HL-60 (cell line): ENCODE data around the gene SUSD4.

Experiments used
- DNase-seq, 2 experiments: peaks; one replicate each; pipeline ENCODE4 v3.0.0-alpha.2; 2010 to 2020; ENCODE audit warnings: low read depth in 1 of 2, low spot score in 1 of 2
- H3K27ac ChIP-seq: fragments of 250-450 bp; sonication (Bioruptor Pico); replicated peaks from 2 replicates; pipeline ENCODE4 v1.5.1; 2020; ENCODE audit warnings: mild to moderate bottlenecking, moderate library complexity
- H3K27me3 ChIP-seq: fragments of 250-450 bp; sonication (Bioruptor Pico); 2 replicates; pipeline ENCODE4 v1.5.1; 2021; ENCODE audit warnings: mild to moderate bottlenecking, moderate library complexity; ENCODE audit not compliant: insufficient read depth, poor library complexity, severe bottlenecking
- H3K4me3 ChIP-seq: replicated peaks from 2 replicates; pipeline ENCODE4 v1.5.1; 2011; ENCODE audit warnings: mild to moderate bottlenecking, control low read depth, low read length; ENCODE audit not compliant: insufficient read depth
- GABPA ChIP-seq: IDR thresholded peaks from 2 replicates; pipeline ENCODE4 v1.6.1; 2012; ENCODE audit warnings: low read depth
- POLR2AphosphoS5 ChIP-seq: IDR thresholded peaks from 2 replicates; pipeline ENCODE4 v1.6.1; 2012; ENCODE audit warnings: low read depth
- SPI1 ChIP-seq: IDR thresholded peaks from 2 replicates; pipeline ENCODE4 v1.6.1; 2012; ENCODE audit warnings: low read depth, mild to moderate bottlenecking, borderline replicate concordance
- TF ChIP-seq, protein P1 (sequence below): IDR thresholded peaks from 2 replicates; pipeline ENCODE4 v1.6.1; 2012; ENCODE audit warnings: low read depth; ENCODE audit not compliant: insufficient replicate concordance
- TF ChIP-seq, protein P2 (sequence below): IDR thresholded peaks from one replicate; pipeline ENCODE4 v1.5.1; 2011; ENCODE audit warnings: low read length, control low read depth, inconsistent platforms; ENCODE audit not compliant: insufficient read depth

SUSD4 gene

GRCh38 chr1:223197923-223198627, 165.9 kb downstream of the SUSD4 start:
- DNase-seq, result no peak
- H3K27ac ChIP-seq, result no peak overlapping the region
- H3K4me3 ChIP-seq, result no peak overlapping the region
- H3K27me3 ChIP-seq, result no peaks in the 10 kb centered on the region
- TF ChIP-seq SPI1 (no peak), POLR2AphosphoS5 (no peak), GABPA (no peak)
- TF ChIP-seq, protein P1, sequence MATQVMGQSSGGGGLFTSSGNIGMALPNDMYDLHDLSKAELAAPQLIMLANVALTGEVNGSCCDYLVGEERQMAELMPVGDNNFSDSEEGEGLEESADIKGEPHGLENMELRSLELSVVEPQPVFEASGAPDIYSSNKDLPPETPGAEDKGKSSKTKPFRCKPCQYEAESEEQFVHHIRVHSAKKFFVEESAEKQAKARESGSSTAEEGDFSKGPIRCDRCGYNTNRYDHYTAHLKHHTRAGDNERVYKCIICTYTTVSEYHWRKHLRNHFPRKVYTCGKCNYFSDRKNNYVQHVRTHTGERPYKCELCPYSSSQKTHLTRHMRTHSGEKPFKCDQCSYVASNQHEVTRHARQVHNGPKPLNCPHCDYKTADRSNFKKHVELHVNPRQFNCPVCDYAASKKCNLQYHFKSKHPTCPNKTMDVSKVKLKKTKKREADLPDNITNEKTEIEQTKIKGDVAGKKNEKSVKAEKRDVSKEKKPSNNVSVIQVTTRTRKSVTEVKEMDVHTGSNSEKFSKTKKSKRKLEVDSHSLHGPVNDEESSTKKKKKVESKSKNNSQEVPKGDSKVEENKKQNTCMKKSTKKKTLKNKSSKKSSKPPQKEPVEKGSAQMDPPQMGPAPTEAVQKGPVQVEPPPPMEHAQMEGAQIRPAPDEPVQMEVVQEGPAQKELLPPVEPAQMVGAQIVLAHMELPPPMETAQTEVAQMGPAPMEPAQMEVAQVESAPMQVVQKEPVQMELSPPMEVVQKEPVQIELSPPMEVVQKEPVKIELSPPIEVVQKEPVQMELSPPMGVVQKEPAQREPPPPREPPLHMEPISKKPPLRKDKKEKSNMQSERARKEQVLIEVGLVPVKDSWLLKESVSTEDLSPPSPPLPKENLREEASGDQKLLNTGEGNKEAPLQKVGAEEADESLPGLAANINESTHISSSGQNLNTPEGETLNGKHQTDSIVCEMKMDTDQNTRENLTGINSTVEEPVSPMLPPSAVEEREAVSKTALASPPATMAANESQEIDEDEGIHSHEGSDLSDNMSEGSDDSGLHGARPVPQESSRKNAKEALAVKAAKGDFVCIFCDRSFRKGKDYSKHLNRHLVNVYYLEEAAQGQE, result no peak
- TF ChIP-seq, protein P2, sequence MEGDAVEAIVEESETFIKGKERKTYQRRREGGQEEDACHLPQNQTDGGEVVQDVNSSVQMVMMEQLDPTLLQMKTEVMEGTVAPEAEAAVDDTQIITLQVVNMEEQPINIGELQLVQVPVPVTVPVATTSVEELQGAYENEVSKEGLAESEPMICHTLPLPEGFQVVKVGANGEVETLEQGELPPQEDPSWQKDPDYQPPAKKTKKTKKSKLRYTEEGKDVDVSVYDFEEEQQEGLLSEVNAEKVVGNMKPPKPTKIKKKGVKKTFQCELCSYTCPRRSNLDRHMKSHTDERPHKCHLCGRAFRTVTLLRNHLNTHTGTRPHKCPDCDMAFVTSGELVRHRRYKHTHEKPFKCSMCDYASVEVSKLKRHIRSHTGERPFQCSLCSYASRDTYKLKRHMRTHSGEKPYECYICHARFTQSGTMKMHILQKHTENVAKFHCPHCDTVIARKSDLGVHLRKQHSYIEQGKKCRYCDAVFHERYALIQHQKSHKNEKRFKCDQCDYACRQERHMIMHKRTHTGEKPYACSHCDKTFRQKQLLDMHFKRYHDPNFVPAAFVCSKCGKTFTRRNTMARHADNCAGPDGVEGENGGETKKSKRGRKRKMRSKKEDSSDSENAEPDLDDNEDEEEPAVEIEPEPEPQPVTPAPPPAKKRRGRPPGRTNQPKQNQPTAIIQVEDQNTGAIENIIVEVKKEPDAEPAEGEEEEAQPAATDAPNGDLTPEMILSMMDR, result no peak

DNA sequence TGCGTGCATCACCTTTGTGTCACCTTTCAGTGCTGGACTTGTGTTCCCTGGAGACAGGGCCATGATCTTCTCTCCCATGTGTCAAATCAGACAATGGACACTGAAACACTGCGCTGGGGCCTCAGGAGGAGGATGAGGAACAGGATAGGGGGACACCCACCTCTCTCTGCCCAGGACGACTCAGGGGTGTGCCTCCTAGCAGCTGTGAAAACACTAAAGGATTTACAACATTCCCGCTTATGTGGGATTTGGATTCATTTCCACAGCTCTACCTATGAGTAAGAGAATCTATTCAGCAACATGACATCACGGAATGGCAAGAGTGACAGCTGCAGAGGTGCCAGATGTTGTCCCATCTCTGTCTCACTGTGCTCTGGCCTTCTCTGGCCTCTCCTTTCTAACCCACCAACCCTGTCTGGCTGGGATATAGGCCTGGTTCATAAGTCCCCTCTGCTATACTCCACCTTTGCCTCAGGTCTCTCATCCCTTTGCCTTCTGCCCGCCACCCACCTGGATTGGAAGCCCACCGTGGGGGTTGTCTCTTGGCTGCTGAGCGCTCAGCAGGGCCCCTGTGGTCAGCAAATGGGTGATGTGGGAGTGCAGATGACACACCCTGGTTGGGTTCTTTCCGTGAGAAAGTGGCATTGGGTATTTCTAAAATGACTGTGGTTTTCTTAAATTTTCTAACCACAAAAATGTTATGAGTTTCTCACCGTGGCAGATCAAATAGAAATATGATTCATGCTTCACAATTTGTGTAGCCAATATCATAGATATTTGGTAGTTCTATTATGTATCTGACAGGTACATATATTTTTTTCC, 173.9 kb downstream of the SUSD4 start:
- H3K27ac ChIP-seq, result no peak overlapping the region
- no peak overlapping the region for H3K4me3 ChIP-seq
- TF ChIP-seq, protein P1, result no peak
- TF ChIP-seq SPI1, result no peak
- TF ChIP-seq GABPA, result no peak
- TF ChIP-seq, protein P2, result no peak
- no peak for TF ChIP-seq POLR2AphosphoS5
- H3K27me3 ChIP-seq, result no peaks in the 10 kb centered on the region
- no peak for DNase-seq

GRCh38 chr1:223189525-223189902, 174.5 kb downstream of the SUSD4 start:
- Histone ChIP-seq H3K4me3 (no peak overlapping the region), H3K27me3 (no peaks in the 10 kb centered on the region), H3K27ac (no peak overlapping the region)
- DNase-seq, result no peak
- TF ChIP-seq GABPA (no peak), SPI1 (no peak), POLR2AphosphoS5 (no peak)
- TF ChIP-seq, protein P1, result no peak
- TF ChIP-seq, protein P2, result no peak
